GM23338 (cell line): ENCODE results near the gene NEK4. TPM values are rescaled to one million over a fixed set of nuclear protein-coding genes. Genes with fewer than 3 reads are reported as not detected.

Experiments
- ATAC-seq: fragments of 200-7000 bp; cut with Tn5 transposase; 3 replicates; pipeline ENCODE4 v1.9.1; 2020
- DNase-seq: peaks from one replicate; pipeline ENCODE4 v3.0.0-alpha.2; 2015; ENCODE audit warnings: low spot score
- H2AFZ ChIP-seq: fragments of 200-600 bp; sonication (generic); 2 replicates; pipeline ENCODE4 v1.8.0; 2016; ENCODE audit warnings: antibody characterized with exemption, mild to moderate bottlenecking, moderate library complexity
- H3F3A ChIP-seq: fragments of 200-600 bp; sonication (generic); replicated peaks from 2 replicates; pipeline ENCODE4 v1.8.0; 2017; ENCODE audit warnings: antibody characterized with exemption, mixed run types, low read depth
- H3K27ac ChIP-seq: fragments of 200-600 bp; sonication (generic); 2 replicates; pipeline ENCODE4 v1.6.1; 2016; ENCODE audit warnings: low read depth
- H3K27me3 ChIP-seq: fragments of 200-600 bp; sonication (generic); 2 replicates; pipeline ENCODE4 v1.8.0; 2016; ENCODE audit warnings: mild to moderate bottlenecking, mixed run types, moderate library complexity; ENCODE audit not compliant: insufficient read depth
- H3K36me3 ChIP-seq: fragments of 200-600 bp; sonication (generic); 2 replicates; pipeline ENCODE4 v1.8.0; 2016; ENCODE audit warnings: mild to moderate bottlenecking; ENCODE audit not compliant: insufficient read depth
- H3K4me1 ChIP-seq: fragments of 200-600 bp; sonication (generic); 2 replicates; pipeline ENCODE4 v1.8.0; 2016; ENCODE audit warnings: mild to moderate bottlenecking, moderate library complexity; ENCODE audit not compliant: insufficient read depth
- H3K4me2 ChIP-seq: fragments of 200-600 bp; sonication (generic); 2 replicates; pipeline ENCODE4 v1.7.1; 2017; ENCODE audit warnings: mixed run types
- H3K4me3 ChIP-seq: fragments of 200-600 bp; sonication (generic); 2 replicates; pipeline ENCODE4 v1.6.1; 2016; ENCODE audit warnings: mixed run types
- H3K79me2 ChIP-seq: fragments of 200-600 bp; sonication (generic); replicated peaks from 2 replicates; pipeline ENCODE4 v1.8.0; 2017; ENCODE audit warnings: mild to moderate bottlenecking; ENCODE audit not compliant: insufficient read depth
- H3K9me2 ChIP-seq: fragments of 200-600 bp; sonication (generic); 2 replicates; pipeline ENCODE4 v1.8.0; 2017; ENCODE audit not compliant: insufficient read depth
- H4K20me1 ChIP-seq: fragments of 200-600 bp; sonication (generic); replicated peaks from 2 replicates; pipeline ENCODE4 v1.8.0; 2017; ENCODE audit warnings: mild to moderate bottlenecking; ENCODE audit not compliant: insufficient read depth
- H3K27ac Mint-ChIP-seq: 2 replicates; pipeline ENCODE4 v1.8.0; 2020; ENCODE audit warnings: inconsistent platforms, mild to moderate bottlenecking, moderate library complexity, mixed read lengths
- H3K27me3 Mint-ChIP-seq: 3 replicates; pipeline ENCODE4 v1.8.0; 2022; ENCODE audit warnings: low read depth, mild to moderate bottlenecking, moderate library complexity, mixed read lengths, inconsistent platforms; ENCODE audit not compliant: insufficient read depth, poor library complexity
- H3K36me3 Mint-ChIP-seq: 3 replicates; pipeline ENCODE4 v1.8.0; 2021; ENCODE audit warnings: low read depth, mild to moderate bottlenecking, inconsistent platforms, moderate library complexity, mixed read lengths
- H3K4me1 Mint-ChIP-seq: 3 replicates; pipeline ENCODE4 v1.8.0; 2020; ENCODE audit warnings: mild to moderate bottlenecking, inconsistent platforms, mixed read lengths
- H3K4me3 Mint-ChIP-seq: 3 replicates; pipeline ENCODE4 v1.8.0; 2021; ENCODE audit warnings: moderate library complexity, mild to moderate bottlenecking, inconsistent platforms, mixed read lengths
- H3K9me3 Mint-ChIP-seq: 3 replicates; pipeline ENCODE4 v1.8.0; 2020; ENCODE audit warnings: moderate library complexity, mild to moderate bottlenecking, inconsistent platforms, mixed read lengths
- CREB1 ChIP-seq: fragments of 250-450 bp; sonication (Bioruptor Pico); IDR thresholded peaks from 2 replicates; pipeline ENCODE4 v1.5.0; 2020; ENCODE audit warnings: low read depth, mild to moderate bottlenecking, moderate library complexity
- EZH2 ChIP-seq: fragments of 200-600 bp; sonication (generic); IDR thresholded peaks from one replicate; pipeline ENCODE4 v1.8.0; 2017; ENCODE audit warnings: antibody characterized with exemption, mild to moderate bottlenecking, low read depth; ENCODE audit not compliant: unreplicated experiment
- EZH2phosphoT487 ChIP-seq: fragments of 200-600 bp; sonication (generic); IDR thresholded peaks from one replicate; pipeline ENCODE4 v1.8.1; 2018; ENCODE audit warnings: antibody characterized with exemption; ENCODE audit not compliant: unreplicated experiment
- JUNB ChIP-seq: IDR thresholded peaks from one replicate; pipeline ENCODE4 v1.6.1; 2016; ENCODE audit warnings: antibody characterized with exemption; ENCODE audit not compliant: unreplicated experiment
- NANOG ChIP-seq: IDR thresholded peaks from 2 replicates; pipeline ENCODE4 v1.6.1; 2016; ENCODE audit warnings: antibody characterized with exemption, borderline replicate concordance
- POLR2AphosphoS5 ChIP-seq: IDR thresholded peaks from 2 replicates; pipeline ENCODE4 v1.6.1; 2016; ENCODE audit warnings: antibody characterized with exemption, low read depth
- REST ChIP-seq: IDR thresholded peaks from one replicate; pipeline ENCODE4 v1.6.1; 2018; ENCODE audit warnings: antibody characterized with exemption; ENCODE audit not compliant: unreplicated experiment
- STAT1 ChIP-seq: IDR thresholded peaks from one replicate; pipeline ENCODE4 v1.6.1; 2016; ENCODE audit warnings: antibody characterized with exemption; ENCODE audit not compliant: unreplicated experiment
- ZNF114 ChIP-seq: fragments of 250-450 bp; sonication (Bioruptor Pico); IDR thresholded peaks from 2 replicates; pipeline ENCODE4 v1.5.0; 2020; ENCODE audit warnings: mild to moderate bottlenecking, moderate library complexity
- ZNF331 ChIP-seq: fragments of 250-450 bp; sonication (Bioruptor Pico); IDR thresholded peaks from 2 replicates; pipeline ENCODE4 v1.5.0; 2020; ENCODE audit warnings: low read depth, mild to moderate bottlenecking, moderate library complexity
- polyA plus RNA-seq: library from polyadenylated mRNA; unstranded; fragments of >200 nt; fragmentation: Nextera tagmentation; extraction: Ambion mirVana; gene quantifications from 2 replicates; pipeline ENCODE4 v1.2.1, GENCODE V29; 2016
- total RNA-seq: library from RNA; depleted of rRNA; stranded (reverse); fragments of >200 nt; shearing (Covaris generic); gene quantifications from 2 replicates; pipeline ENCODE4 v1.2.3, GENCODE V29; 2014
- TF ChIP-seq, protein P1 (sequence below): IDR thresholded peaks from 2 replicates; pipeline ENCODE4 v1.6.1; 2016; ENCODE audit warnings: antibody characterized with exemption
- TF ChIP-seq, protein P2 (sequence below), 2 experiments: fragments of 200-600 bp in 1 of 2; sonication (generic) in 1 of 2; conservative IDR thresholded peaks; 2 replicates each; pipeline versions ENCODE4 v1.5.1 to v1.6.1; 2016 to 2017; ENCODE audit warnings: antibody characterized with exemption in 2 of 2, low read depth in 2 of 2, mild to moderate bottlenecking in 2 of 2, moderate library complexity in 1 of 2
- TF ChIP-seq, protein P3 (sequence below): fragments of 250-450 bp; sonication (Bioruptor Pico); IDR thresholded peaks from 2 replicates; pipeline ENCODE4 v1.5.0; 2020; ENCODE audit warnings: mild to moderate bottlenecking, moderate library complexity

NEK4 gene
- total and polyA plus RNA-seq, 2 experiments from 2014 or later, result 8.6 to 42.7 TPM

DNA sequence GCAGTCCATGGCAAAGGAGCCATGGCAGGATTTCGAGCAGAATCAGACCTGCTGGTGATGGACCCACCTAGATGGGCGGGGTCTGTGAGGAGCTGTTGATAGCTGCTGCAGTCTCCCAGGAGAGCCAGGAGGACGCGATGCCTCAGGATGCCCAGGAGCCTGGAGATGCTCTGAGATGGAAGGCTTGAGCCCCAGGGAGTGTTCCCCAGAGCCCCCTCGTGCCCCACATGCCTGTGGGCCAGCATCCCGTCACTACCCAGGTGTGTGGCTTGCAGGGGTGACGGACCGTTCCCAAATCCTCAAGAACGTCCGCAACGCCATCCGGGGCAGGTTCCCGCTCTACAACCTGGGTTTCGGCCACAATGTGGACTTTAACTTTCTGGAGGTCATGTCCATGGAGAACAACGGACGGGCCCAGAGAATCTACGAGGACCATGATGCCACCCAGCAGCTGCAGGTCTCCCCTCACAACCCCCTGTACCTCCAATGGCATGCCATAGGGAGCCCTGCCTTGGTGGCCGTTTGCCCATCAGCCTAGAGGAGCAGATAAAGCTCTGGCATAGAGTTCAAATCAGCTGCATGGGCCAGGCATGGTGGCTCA is 13.4 kb upstream of the NEK4 start:
- peaks cover 19% of the 10 kb centered on the region for H3K27me3 Mint-ChIP-seq
- Histone ChIP-seq H4K20me1 (no peaks in the 10 kb centered on the region), H2AFZ (no peak overlapping the region), H3F3A (no peaks in the 10 kb centered on the region), H3K4me2 (no peak overlapping the region), H3K27me3 (no peaks in the 10 kb centered on the region), H3K4me3 (no peak overlapping the region), H3K79me2 (no peaks in the 10 kb centered on the region), H3K27ac (no peak overlapping the region), H3K9me2 (peaks cover 6% of the 10 kb centered on the region; the same call in 1 of the 2 replicates), H3K4me1 (no peaks in the 10 kb centered on the region), H3K36me3 (no peaks in the 10 kb centered on the region)
- no peaks in the 10 kb centered on the region; the same call in 2 of the 3 replicates for H3K36me3 Mint-ChIP-seq
- H3K9me3 Mint-ChIP-seq, result peaks cover 2% of the 10 kb centered on the region; the same call in 1 of the 3 replicates
- TF ChIP-seq POLR2AphosphoS5 (no peak), CREB1 (CRISPR knock-in tag) (no peak), ZNF331 (CRISPR knock-in tag) (no peak), STAT1 (no peak), JUNB (no peak), EZH2 (no peak), NANOG (no peak), ZNF114 (CRISPR knock-in tag) (no peak), REST (no peak), EZH2phosphoT487 (no peak)
- TF ChIP-seq, protein P1, sequence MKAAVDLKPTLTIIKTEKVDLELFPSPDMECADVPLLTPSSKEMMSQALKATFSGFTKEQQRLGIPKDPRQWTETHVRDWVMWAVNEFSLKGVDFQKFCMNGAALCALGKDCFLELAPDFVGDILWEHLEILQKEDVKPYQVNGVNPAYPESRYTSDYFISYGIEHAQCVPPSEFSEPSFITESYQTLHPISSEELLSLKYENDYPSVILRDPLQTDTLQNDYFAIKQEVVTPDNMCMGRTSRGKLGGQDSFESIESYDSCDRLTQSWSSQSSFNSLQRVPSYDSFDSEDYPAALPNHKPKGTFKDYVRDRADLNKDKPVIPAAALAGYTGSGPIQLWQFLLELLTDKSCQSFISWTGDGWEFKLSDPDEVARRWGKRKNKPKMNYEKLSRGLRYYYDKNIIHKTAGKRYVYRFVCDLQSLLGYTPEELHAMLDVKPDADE, result no peak
- TF ChIP-seq, protein P2, sequence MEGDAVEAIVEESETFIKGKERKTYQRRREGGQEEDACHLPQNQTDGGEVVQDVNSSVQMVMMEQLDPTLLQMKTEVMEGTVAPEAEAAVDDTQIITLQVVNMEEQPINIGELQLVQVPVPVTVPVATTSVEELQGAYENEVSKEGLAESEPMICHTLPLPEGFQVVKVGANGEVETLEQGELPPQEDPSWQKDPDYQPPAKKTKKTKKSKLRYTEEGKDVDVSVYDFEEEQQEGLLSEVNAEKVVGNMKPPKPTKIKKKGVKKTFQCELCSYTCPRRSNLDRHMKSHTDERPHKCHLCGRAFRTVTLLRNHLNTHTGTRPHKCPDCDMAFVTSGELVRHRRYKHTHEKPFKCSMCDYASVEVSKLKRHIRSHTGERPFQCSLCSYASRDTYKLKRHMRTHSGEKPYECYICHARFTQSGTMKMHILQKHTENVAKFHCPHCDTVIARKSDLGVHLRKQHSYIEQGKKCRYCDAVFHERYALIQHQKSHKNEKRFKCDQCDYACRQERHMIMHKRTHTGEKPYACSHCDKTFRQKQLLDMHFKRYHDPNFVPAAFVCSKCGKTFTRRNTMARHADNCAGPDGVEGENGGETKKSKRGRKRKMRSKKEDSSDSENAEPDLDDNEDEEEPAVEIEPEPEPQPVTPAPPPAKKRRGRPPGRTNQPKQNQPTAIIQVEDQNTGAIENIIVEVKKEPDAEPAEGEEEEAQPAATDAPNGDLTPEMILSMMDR (conservative IDR thresholded peaks at IDR 0.05; ENCODE audit: low read depth in 2 of 2), result no peak
- TF ChIP-seq, protein P3, sequence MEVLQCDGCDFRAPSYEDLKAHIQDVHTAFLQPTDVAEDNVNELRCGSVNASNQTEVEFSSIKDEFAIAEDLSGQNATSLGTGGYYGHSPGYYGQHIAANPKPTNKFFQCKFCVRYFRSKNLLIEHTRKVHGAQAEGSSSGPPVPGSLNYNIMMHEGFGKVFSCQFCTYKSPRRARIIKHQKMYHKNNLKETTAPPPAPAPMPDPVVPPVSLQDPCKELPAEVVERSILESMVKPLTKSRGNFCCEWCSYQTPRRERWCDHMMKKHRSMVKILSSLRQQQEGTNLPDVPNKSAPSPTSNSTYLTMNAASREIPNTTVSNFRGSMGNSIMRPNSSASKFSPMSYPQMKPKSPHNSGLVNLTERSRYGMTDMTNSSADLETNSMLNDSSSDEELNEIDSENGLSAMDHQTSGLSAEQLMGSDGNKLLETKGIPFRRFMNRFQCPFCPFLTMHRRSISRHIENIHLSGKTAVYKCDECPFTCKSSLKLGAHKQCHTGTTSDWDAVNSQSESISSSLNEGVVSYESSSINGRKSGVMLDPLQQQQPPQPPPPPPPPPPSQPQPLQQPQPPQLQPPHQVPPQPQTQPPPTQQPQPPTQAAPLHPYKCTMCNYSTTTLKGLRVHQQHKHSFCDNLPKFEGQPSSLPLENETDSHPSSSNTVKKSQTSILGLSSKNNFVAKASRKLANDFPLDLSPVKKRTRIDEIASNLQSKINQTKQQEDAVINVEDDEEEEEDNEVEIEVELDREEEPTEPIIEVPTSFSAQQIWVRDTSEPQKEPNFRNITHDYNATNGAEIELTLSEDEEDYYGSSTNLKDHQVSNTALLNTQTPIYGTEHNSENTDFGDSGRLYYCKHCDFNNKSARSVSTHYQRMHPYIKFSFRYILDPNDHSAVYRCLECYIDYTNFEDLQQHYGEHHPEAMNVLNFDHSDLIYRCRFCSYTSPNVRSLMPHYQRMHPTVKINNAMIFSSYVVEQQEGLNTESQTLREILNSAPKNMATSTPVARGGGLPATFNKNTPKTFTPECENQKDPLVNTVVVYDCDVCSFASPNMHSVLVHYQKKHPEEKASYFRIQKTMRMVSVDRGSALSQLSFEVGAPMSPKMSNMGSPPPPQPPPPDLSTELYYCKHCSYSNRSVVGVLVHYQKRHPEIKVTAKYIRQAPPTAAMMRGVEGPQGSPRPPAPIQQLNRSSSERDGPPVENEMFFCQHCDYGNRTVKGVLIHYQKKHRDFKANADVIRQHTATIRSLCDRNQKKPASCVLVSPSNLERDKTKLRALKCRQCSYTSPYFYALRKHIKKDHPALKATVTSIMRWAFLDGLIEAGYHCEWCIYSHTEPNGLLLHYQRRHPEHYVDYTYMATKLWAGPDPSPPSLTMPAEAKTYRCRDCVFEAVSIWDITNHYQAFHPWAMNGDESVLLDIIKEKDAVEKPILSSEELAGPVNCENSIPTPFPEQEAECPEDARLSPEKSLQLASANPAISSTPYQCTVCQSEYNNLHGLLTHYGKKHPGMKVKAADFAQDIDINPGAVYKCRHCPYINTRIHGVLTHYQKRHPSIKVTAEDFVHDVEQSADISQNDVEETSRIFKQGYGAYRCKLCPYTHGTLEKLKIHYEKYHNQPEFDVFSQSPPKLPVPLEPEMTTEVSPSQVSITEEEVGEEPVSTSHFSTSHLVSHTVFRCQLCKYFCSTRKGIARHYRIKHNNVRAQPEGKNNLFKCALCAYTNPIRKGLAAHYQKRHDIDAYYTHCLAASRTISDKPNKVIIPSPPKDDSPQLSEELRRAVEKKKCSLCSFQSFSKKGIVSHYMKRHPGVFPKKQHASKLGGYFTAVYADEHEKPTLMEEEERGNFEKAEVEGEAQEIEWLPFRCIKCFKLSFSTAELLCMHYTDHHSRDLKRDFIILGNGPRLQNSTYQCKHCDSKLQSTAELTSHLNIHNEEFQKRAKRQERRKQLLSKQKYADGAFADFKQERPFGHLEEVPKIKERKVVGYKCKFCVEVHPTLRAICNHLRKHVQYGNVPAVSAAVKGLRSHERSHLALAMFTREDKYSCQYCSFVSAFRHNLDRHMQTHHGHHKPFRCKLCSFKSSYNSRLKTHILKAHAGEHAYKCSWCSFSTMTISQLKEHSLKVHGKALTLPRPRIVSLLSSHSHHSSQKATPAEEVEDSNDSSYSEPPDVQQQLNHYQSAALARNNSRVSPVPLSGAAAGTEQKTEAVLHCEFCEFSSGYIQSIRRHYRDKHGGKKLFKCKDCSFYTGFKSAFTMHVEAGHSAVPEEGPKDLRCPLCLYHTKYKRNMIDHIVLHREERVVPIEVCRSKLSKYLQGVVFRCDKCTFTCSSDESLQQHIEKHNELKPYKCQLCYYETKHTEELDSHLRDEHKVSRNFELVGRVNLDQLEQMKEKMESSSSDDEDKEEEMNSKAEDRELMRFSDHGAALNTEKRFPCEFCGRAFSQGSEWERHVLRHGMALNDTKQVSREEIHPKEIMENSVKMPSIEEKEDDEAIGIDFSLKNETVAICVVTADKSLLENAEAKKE (CRISPR knock-in tag), result no peak
- H3K4me1 Mint-ChIP-seq, result peaks cover 12% of the 10 kb centered on the region
- no peak overlapping the region for H3K27ac Mint-ChIP-seq
- DNase-seq (no peak), ATAC-seq (no peak)
- H3K4me3 Mint-ChIP-seq, result no peak overlapping the region
